GM19099 (cell line): Measurements from ENCODE around the gene VDAC2.

Experiments used
- POLR2A ChIP-seq: IDR thresholded peaks from 3 replicates; pipeline ENCODE4 v1.6.1; 2011; ENCODE audit warnings: low read depth; ENCODE audit not compliant: insufficient read length; ENCODE audit errors: extremely low read depth

The VDAC2 gene

DNA sequence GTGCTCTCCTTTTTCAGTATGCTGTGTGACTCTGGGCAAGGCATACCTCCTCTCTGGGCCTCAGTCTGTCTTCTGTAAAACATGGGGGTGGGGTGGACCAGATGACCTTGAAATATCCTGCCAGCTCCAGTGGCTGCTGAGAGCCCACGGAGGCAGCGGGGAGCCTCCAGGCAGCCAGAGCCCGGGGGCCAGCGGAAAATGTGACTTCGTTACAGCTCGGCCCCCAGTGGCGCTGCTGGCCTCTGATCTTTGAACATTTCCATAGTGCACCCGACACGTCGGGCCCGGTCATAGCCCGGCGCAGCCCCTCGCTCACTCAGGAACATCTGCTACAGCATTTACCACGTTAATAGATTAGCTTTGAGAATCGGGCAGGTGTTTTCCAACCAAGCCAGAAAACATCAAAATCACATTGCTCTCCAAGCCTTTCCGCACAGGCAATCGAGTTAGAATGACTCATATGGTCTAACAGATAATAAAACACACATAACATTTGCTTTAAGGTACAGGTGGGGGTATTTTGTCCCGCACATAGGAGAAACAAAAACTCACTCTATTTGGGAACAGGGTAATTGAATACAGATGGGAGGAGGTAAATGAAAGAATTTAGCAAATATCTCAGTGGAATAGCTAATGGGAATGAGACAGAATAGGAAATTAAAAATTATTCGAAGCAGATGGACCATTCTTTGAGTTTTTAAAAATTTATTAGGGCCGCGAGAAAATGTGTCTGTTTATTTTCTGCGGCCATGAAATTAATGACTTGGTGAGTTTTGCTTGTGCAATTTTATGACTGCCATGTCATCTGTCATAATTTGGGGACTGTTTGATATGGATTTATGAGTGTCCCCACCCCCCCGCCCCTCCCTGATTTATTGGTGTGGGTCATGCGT lies 51.5 kb downstream of the VDAC2 start:
- no peak for TF ChIP-seq POLR2A

DNA sequence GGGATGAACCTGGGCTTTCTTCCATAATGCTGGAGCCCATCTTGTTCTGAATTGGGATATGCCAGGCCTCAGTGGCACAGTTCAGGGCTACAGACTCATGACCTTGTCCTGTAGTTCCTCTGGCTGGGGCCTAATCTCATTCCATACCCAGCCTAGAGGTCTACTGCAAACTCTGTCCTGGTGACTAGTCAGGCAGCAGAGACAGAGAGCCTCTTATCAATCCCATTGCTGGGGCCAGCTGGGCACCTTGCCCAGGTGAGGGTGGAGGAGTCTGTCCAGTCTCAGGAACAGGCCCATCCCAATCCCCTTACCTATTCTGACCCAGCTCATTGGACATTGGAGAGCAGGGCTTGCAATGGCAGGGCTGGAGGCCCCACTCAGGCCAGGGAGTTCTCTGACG lies 53.2 kb downstream of the VDAC2 start:
- no peak for TF ChIP-seq POLR2A

DNA sequence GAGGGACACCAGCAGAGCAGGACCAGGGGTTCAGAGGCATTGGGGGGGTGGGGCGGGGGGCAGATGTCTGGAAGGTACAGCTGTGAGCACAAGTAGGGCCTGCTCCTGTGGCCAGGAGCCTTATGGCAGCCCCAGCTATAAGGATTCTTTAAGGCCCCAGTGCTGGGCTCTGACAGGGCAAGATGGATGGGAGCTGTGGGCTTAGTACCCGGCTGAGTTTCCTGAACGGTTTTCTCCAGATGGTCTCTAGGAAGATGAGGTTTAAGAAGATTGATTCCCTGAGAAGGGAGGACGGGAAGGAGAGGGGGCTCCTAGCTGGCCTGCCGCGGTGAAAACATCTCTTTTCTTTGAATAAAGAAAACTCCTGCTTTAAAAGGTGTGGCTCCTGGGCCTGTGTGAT lies 55.3 kb downstream of the VDAC2 start:
- no peak for TF ChIP-seq POLR2A

DNA sequence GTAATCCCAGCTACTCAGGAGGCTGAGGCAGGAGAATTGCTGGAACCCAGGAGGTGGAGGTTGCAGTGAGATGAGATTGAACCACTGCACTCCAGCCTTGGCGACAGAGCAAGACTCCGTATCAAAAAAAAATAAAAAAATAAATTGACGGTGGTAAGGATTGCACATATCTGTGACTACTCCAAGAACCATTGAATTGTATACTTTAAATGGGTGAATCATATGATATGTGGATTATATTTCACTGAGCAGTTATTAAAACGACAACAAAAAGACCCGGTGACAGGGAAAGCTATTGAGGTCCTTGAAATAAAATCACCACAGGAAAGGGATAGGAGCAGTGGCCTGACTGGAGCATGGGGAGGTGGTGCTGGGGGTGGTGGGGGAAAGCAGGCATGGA lies 56.3 kb downstream of the VDAC2 start:
- no peak for TF ChIP-seq POLR2A

DNA sequence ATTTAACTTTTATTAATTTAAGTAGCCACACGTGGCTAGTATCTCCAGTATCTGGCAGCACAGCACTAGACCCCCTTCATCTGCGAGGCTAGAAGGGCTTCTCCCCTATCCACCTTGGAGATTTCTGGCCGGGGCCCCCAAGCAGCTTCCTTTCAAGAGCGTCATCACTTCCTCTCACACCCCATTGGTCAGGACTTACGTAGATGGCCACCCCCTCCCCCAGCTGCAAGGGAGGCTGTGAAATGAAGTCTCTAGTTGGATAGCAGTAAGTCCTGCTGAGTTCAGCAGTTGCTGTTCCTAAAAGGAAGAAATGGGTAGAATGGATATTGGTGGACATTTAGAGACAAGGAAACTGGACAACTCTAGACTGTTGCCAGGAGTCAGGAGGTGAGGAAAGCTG lies 59.0 kb downstream of the VDAC2 start:
- TF ChIP-seq POLR2A = no peak

DNA sequence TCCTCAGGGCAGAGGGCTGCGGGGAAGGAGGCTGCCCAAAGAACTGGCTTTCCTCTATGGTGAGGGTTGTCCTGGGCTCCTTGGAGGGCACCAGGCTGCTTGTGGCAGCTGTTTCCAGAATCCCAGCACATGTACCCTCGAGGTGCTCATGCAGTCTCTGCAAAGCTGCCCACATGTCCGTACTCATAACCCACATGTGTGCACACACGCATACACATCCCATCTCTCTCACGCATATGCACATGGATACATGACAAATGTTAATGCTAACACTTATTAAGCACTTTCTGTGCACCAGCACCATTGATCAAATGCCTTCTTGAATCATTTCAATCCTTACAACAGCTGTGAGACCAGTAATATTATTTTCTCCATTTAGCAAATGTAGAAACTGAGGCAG lies 61.5 kb downstream of the VDAC2 start:
- no peak for TF ChIP-seq POLR2A

DNA sequence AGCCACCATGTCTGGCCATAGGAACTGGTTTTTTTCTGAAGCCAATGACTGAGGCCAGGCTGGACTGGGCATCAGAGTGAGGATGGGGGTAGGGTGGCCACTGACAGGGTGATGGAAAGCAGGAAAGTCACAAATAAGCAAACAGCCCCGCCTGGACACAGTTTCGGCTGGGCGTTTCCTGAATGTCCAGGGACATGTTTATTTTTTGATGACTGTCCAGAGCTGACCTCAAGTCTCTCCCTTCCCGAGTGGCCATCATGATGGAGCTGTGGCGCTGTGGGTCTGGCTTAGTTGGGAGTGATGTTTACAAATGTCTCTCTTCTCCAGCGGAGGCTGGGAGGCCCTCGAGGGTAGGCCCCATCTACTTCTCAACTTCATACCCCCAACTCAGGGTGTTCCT lies 62.3 kb downstream of the VDAC2 start:
- TF ChIP-seq POLR2A = no peak

DNA sequence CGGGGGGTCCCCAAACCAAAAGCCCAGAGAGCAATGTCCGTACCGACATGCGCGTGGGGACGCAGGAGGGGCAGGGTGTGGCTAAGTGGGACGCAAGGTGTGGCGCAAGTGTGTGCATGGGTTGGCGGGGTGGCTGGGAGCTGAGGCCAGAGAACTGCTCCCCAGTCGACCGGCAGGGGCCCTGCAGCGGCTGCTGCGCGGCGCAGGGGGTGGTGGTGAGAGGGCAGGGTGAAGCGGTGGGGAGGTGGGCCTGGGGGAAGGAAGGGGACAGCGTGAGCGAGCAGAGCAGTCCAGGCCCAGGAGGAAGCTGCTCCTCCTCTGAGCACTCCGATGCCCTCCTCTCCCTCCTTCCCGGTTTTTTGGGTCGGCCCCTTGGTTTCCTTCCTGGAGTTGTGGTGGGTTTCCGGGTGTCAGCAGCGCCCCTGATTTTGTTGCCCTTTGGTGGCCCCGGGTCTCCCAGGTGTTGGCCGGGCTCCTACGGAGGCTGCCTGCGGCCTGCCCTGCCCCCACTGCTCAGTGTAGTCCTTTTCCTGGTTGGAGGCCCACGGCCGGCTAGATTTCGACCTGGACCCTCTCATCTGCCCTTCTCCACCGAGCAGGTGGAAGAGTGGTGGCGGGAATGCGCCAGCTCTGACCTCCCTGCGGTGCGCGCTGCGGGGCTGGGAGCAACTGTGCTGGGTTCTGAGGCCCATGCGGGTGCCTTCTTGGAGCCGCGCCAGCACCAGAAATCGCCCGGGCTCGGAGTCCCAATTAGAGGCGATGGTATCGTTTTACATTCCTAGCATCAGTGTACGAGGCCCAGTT lies 65.7 kb downstream of the VDAC2 start:
- no peak for TF ChIP-seq POLR2A

DNA sequence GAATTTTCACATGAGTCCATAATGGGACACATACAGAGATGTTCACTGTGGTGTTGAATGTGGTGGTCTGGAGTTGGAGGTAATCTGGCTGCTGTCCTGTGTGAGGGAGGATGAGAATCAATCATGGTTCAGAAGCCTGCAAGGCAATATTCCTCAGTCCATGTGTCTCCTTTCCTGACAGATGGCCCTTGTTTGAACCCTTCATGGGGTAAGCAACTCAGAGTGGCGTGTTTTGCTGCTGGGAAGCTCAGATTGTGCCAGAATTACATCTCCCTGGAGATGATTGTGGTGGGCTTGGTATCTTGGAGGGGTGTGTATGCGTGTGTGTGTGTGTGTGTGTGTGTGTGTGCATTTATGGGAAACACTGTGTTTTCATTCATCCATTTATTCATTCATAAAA lies 69.6 kb downstream of the VDAC2 start:
- TF ChIP-seq POLR2A = no peak
